ENCODE measurements around the gene LEFTY2.
"Not testable (repeated sequence)": the region's sequence is repeated elsewhere in the genome, so short reads cannot be mapped to it uniquely, and the experiment has no call there.

LEFTY2 gene

GRCh38 chr1:225980005-225980836 is 39.2 kb upstream of the LEFTY2 start:
- H3K4me3 ChIP-seq (replicated peaks; ENCODE audit: insufficient read depth, low read length): no peak overlapping the region
- no peak overlapping the region for H3K27ac ChIP-seq (replicated peaks)
- no peaks in the 10 kb centered on the region for H3K27me3 ChIP-seq (ENCODE audit: insufficient read depth, poor library complexity, severe bottlenecking)
- no peak for DNase-seq (ENCODE audit: low read depth in 1 of 2, low spot score in 1 of 2)
- TF ChIP-seq SPI1 (IDR thresholded peaks at IDR 0.05; ENCODE audit: borderline replicate concordance, low read depth) (0 out of 2 replicates have a peak, but pooled peaks have one; percentile 5), CTCF (IDR thresholded peaks at IDR 0.05; ENCODE audit: insufficient read depth, low read length) (no peak), REST (IDR thresholded peaks at IDR 0.05; ENCODE audit: insufficient replicate concordance, low read depth) (no peak), GABPA (IDR thresholded peaks at IDR 0.05; ENCODE audit: low read depth) (no peak), POLR2AphosphoS5 (IDR thresholded peaks at IDR 0.05; ENCODE audit: low read depth) (no peak)

GRCh38 chr1:225979421-225979820 is 38.4 kb upstream of the LEFTY2 start:
- DNase-seq (ENCODE audit: low read depth in 1 of 2, low spot score in 1 of 2): no peak
- no peak for TF ChIP-seq REST (IDR thresholded peaks at IDR 0.05; ENCODE audit: insufficient replicate concordance, low read depth)
- no peak for TF ChIP-seq POLR2AphosphoS5 (IDR thresholded peaks at IDR 0.05; ENCODE audit: low read depth)
- Histone ChIP-seq H3K27me3 (ENCODE audit: insufficient read depth, poor library complexity, severe bottlenecking) (no peaks in the 10 kb centered on the region), H3K4me3 (replicated peaks; ENCODE audit: insufficient read depth, low read length) (no peak overlapping the region), H3K27ac (replicated peaks) (no peak overlapping the region)

- H3K27ac ChIP-seq (replicated peaks): no peak overlapping the region
- no peak for DNase-seq (ENCODE audit: low read depth in 1 of 2, low spot score in 1 of 2)
- H3K27me3 ChIP-seq (ENCODE audit: insufficient read depth, poor library complexity, severe bottlenecking): no peaks in the 10 kb centered on the region
- no peak overlapping the region for H3K4me3 ChIP-seq (replicated peaks; ENCODE audit: insufficient read depth, low read length)
- no peak for TF ChIP-seq POLR2AphosphoS5 (IDR thresholded peaks at IDR 0.05; ENCODE audit: low read depth)
- TF ChIP-seq CTCF (IDR thresholded peaks at IDR 0.05; ENCODE audit: insufficient read depth, low read length): no peak
- TF ChIP-seq REST (IDR thresholded peaks at IDR 0.05; ENCODE audit: insufficient replicate concordance, low read depth): no peak
- no peak for TF ChIP-seq GABPA (IDR thresholded peaks at IDR 0.05; ENCODE audit: low read depth)
- no peak for TF ChIP-seq SPI1 (IDR thresholded peaks at IDR 0.05; ENCODE audit: borderline replicate concordance, low read depth)
Observed at GRCh38 chr1:225977937-225978748, 37.1 kb upstream of the LEFTY2 start.

GRCh38 chr1:225975146-225975545 is 34.1 kb upstream of the LEFTY2 start:
- not testable (repeated sequence) for H3K27ac ChIP-seq (replicated peaks); DNase-seq (ENCODE audit: low read depth in 1 of 2, low spot score in 1 of 2); H3K27me3 ChIP-seq (ENCODE audit: insufficient read depth, poor library complexity, severe bottlenecking); H3K4me3 ChIP-seq (replicated peaks; ENCODE audit: insufficient read depth, low read length)
